Thymus (tissue), 11 donors: Measurements from ENCODE around the gene PARM1. TPM values are rescaled to one million over a fixed set of nuclear protein-coding genes. Genes with fewer than 3 reads are reported as not detected.

ENCODE experiments used
- DNase-seq, 9 donors: peaks; one replicate each; pipeline ENCODE4 v3.0.0-alpha.2; 2013; ENCODE audit warnings: low spot score in 9 of 9, low read depth in 6 of 9, missing footprints in 1 of 9
- H3K27ac ChIP-seq, 2 donors: one replicate each; pipeline ENCODE4 v1.5.1; 2013; ENCODE audit warnings: control low read depth in 1 of 2, low read depth in 1 of 2, low read length in 1 of 2, mild to moderate bottlenecking in 1 of 2, moderate library complexity in 1 of 2
- H3K27me3 ChIP-seq, 2 donors: one replicate each; pipeline ENCODE4 v1.5.1; 2013; ENCODE audit warnings: low read length in 1 of 2; ENCODE audit not compliant: control insufficient read depth in 2 of 2, insufficient read depth in 1 of 2
- H3K36me3 ChIP-seq, 2 donors: one replicate each; pipeline ENCODE4 v1.5.1; 2013; ENCODE audit warnings: low read length in 1 of 2, mild to moderate bottlenecking in 1 of 2, moderate library complexity in 1 of 2; ENCODE audit not compliant: control insufficient read depth in 2 of 2, insufficient read depth in 2 of 2
- H3K4me1 ChIP-seq, 2 donors: one replicate each; pipeline ENCODE4 v1.5.1; 2013; ENCODE audit warnings: low read length in 2 of 2; ENCODE audit not compliant: control insufficient read depth in 2 of 2, insufficient read depth in 2 of 2
- H3K4me3 ChIP-seq, 2 donors: one replicate each; pipeline ENCODE4 v1.5.1; 2013; ENCODE audit warnings: low read length in 2 of 2, control low read depth in 1 of 2, mild to moderate bottlenecking in 1 of 2
- H3K9me3 ChIP-seq, 2 donors: one replicate each; pipeline ENCODE4 v1.5.1; 2013; ENCODE audit warnings: low read length in 1 of 2, mild to moderate bottlenecking in 1 of 2; ENCODE audit not compliant: control insufficient read depth in 2 of 2, insufficient read depth in 1 of 2
- WGBS: extraction: QIAGEN DNeasy Blood & Tissue Kit; methylation state at CpG from one replicate; pipeline ENCODE4 v1.1.7; 2013; 5-methylcytosine and 5-hydroxymethylcytosine counted together
- polyA plus RNA-seq: library from polyadenylated mRNA; stranded (reverse); fragments of 200-250 nt; gene quantifications from one replicate; pipeline ENCODE4 v1.2.3, GENCODE V29; 2013
- total RNA-seq: library from RNA; stranded (reverse); fragments of 120-200 nt; gene quantifications from one replicate; pipeline ENCODE4 v1.2.4, GENCODE V29; 2013
- donor health status: healthy.

The PARM1 gene
- total and polyA plus RNA-seq, 2 donors: 19.9 to 27.2 TPM

DNA sequence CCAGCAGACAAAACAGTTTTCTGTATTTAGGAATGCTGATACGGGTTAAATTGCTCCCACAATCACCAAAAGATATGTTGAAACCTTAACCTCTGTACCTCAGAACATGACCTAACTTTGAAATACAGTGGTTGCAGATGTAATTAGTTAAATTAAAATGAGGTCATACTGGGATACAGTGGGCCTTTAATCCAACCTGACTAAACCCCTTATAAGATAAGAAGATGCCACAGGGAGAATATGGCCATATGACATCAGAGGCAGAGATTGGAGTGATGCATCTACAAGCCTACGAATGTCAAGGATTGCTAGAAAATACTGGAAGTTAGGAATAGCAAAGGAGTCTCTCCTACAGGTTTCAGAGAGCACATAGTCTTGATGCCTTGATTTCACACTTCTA is 32.1 kb upstream of the PARM1 start:
- Histone ChIP-seq H3K36me3 (no peaks in the 10 kb centered on the region), H3K27ac (no peak overlapping the region), H3K27me3 (no peaks in the 10 kb centered on the region), H3K4me3 (no peak overlapping the region), H3K9me3 (no peaks in the 10 kb centered on the region), H3K4me1 (no peaks in the 10 kb centered on the region)
- no peak for DNase-seq
- 92% methylated on average over 2 of the region's 2 CpGs for WGBS

DNA sequence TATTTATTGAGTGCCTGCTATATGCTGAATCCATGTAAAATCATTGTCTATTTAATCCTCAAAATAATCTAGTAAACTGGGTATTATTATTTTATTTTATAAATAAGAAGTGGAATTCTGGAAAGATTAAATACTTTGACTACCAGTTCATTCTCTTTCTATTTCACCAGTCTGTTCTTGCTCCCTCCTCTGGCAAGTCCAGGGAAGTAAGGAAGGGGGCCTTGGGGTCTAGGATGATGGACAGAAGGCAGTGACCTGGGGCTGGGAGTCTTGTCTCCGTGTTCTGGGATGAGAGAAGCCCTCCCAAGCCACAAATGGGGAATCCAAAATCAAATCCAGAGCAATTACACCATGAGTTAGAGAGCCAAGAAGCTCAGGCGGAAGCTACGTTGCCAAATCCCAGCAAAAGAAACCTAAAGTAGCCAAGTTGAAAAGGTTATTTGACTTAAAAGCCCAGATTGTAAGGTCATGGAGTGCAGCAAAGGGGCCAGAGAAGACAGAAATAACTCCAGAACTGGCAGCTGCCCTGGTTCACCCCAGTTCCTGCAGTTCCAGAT is 28.3 kb upstream of the PARM1 start:
- no peaks in the 10 kb centered on the region for H3K27me3 ChIP-seq
- H3K36me3 ChIP-seq: no peaks in the 10 kb centered on the region
- no peak for DNase-seq
- no peaks in the 10 kb centered on the region for H3K4me1 ChIP-seq
- WGBS: 78% methylated on average over 3 of the region's 3 CpGs
- no peaks in the 10 kb centered on the region for H3K9me3 ChIP-seq
- no peak overlapping the region for H3K4me3 ChIP-seq
- H3K27ac ChIP-seq: no peak overlapping the region

DNA sequence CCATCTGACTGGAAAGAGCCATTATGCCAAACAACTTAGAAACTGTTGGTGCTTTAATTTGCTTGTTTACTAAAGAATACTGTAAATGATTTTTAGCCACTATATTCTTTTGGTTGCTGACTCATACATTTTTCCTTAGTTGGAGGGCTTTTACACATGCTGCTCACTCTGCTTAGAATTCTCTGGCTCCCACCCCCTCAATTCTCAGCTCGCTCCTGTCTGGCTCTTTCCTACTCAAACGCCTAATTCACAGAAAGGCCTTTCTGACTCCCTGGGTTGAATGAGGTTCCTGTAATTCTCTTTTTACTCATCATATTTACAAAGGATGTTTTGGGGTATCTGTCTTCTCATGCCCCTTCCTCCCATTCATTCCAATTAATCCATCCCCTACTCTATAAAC is 26.1 kb upstream of the PARM1 start:
- no peaks in the 10 kb centered on the region for H3K4me1 ChIP-seq
- no peaks in the 10 kb centered on the region for H3K36me3 ChIP-seq
- H3K27ac ChIP-seq: no peak overlapping the region
- DNase-seq: no peak
- WGBS: 95% methylated on average over 2 of the region's 2 CpGs
- no peaks in the 10 kb centered on the region for H3K27me3 ChIP-seq
- H3K4me3 ChIP-seq: no peak overlapping the region
- no peaks in the 10 kb centered on the region for H3K9me3 ChIP-seq

DNA sequence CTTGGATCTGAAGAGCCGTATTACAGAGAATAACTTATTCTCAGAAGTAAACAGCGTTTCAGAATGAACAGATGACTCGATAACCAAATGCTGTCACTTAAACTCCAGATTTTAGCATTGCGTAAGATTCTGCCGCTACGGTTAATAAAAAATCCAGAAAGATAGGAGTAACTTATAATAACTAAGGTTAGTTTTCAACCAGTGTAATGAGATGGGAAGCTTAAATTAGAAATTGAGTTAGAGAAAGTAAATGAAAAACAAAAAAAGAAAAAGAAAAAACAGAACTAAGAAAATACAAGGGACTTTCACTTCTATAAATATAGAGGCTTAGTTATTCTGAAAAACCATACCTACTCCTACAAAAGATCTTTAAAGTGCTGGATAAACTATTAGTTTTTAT is 13.1 kb upstream of the PARM1 start:
- H3K27ac ChIP-seq: no peak overlapping the region
- H3K4me1 ChIP-seq: no peaks in the 10 kb centered on the region
- WGBS: 85% methylated on average over 6 of the region's 6 CpGs
- no peaks in the 10 kb centered on the region for H3K27me3 ChIP-seq
- peaks cover 0 to 4% of the 10 kb centered on the region in 2 donors for H3K9me3 ChIP-seq
- DNase-seq: no peak
- H3K4me3 ChIP-seq: no peak overlapping the region
- H3K36me3 ChIP-seq: no peaks in the 10 kb centered on the region

DNA sequence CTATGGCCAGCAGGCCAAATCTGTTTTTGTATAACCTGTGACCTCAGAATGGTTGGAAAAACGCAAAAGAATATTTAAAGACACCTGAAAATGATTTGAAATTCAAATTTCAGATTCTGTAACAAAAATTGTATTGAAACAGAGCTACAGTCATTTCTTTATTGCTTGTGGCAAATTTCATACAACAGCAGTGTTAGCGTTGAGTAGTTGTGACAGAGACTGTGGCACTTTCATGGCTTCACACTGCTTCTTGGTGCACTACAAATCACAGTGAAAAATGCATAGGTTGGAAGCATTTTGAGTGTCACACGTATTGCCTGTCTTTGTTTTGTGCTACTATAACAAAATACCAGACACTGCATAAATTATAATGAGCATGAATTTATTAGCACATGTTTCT is 12.2 kb upstream of the PARM1 start:
- Histone ChIP-seq H3K36me3 (no peaks in the 10 kb centered on the region), H3K4me3 (no peak overlapping the region), H3K27me3 (no peaks in the 10 kb centered on the region), H3K4me1 (no peaks in the 10 kb centered on the region), H3K9me3 (peaks cover 0 to 4% of the 10 kb centered on the region in 2 donors), H3K27ac (no peak overlapping the region)
- 85% methylated on average over 3 of the region's 3 CpGs for WGBS
- DNase-seq: no peak

DNA sequence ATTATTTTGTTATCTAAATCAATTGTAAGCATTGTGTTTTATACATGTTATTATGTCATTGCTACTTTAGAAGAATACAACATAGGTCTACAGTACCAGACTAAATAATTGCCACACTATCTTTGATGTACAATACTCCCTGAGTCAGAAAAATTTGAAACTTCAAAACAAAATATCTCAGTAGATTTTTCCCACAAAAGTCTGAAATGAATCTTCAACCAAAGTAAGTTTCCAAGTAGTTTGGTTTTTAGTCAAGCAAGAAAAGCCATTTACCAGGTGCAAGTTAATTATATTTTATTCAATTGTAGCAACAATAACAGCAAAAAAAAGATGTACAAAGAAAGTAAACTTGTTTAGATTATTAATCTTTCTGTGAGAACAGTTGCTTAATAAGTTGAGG is 11.4 kb upstream of the PARM1 start:
- no peak overlapping the region for H3K27ac ChIP-seq
- DNase-seq: no peak
- no peaks in the 10 kb centered on the region for H3K9me3 ChIP-seq
- no peak overlapping the region for H3K4me3 ChIP-seq
- no peaks in the 10 kb centered on the region for H3K4me1 ChIP-seq
- H3K27me3 ChIP-seq: no peaks in the 10 kb centered on the region
- H3K36me3 ChIP-seq: no peaks in the 10 kb centered on the region

DNA sequence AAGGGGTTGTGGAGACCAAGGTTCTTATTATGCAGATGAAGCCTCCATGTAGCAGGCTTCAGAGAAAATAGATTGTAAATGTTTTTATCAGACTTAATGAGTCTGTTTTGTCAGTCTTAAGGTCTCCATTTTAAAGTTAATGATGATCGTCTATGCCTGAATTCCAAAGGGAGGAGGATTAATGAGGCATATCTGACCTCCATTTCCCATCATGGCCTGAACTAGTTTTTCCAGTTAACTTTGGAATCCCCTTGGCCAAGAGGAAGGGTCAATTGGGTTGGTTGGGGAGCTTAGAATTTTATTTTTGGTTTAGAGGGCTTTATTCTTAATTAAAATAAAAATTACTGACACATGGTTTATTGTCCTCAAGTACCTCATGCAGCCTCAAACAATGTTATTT is 6.9 kb upstream of the PARM1 start:
- Histone ChIP-seq H3K4me1 (no peaks in the 10 kb centered on the region), H3K27me3 (peaks cover 0 to 5% of the 10 kb centered on the region in 2 donors), H3K36me3 (no peaks in the 10 kb centered on the region), H3K4me3 (no peak overlapping the region), H3K9me3 (no peaks in the 10 kb centered on the region), H3K27ac (no peak overlapping the region)
- no peak for DNase-seq
- 96% methylated on average over 1 of the region's 1 CpG for WGBS

DNA sequence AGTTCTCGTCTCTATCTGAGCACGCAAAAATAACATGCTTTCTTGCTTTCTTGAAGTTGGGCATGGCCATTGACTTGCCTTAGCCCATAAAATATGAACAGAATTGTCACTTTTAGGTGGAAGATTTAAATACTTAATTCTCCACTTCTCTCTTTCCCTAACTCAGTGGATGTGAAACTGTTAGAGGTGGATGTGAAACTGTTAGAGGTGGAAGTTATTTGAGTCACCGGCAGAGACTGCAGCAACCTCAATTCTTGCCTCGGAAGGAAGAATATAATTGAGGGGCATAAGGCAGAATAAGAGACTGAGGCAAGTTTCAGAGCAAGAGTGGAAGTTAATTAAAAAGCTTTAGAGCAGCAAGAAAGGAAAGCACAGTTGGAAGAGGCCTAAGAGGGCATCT is 2.8 kb upstream of the PARM1 start:
- Histone ChIP-seq H3K4me1 (peaks cover 3 to 5% of the 10 kb centered on the region in 2 donors), H3K4me3 (no peak overlapping the region), H3K27ac (no peak overlapping the region), H3K36me3 (no peaks in the 10 kb centered on the region), H3K27me3 (peaks cover 26 to 40% of the 10 kb centered on the region in 2 donors), H3K9me3 (peaks cover 0 to 2% of the 10 kb centered on the region in 2 donors)
- DNase-seq: no peak
- WGBS: 95% methylated on average over 4 of the region's 4 CpGs

DNA sequence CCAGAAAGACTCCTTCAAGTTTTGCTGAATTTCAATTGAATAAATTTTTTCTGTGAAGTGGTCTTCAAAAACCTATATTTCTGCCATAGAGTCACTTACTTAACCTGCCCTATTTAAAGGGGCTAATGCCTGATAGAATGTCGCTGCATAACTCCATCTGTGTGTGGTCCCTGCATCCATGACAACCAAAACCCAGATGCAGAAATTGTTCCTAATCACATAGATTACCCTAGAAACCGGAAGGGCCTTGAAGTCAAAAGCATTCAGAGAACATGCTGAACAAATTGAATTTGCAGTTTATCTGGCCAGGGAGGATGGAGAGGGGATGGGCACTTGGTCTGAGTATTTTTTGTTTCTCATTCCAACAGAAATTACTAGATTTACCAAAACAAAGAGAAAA is 1.5 kb upstream of the PARM1 start:
- H3K27ac ChIP-seq: no peak overlapping the region
- WGBS: 92% methylated on average over 2 of the region's 2 CpGs
- peaks cover 0 to 2% of the 10 kb centered on the region in 2 donors for H3K9me3 ChIP-seq
- H3K4me3 ChIP-seq: no peak overlapping the region
- H3K36me3 ChIP-seq: no peaks in the 10 kb centered on the region
- peaks cover 31 to 48% of the 10 kb centered on the region in 2 donors for H3K27me3 ChIP-seq
- DNase-seq: no peak
- peaks cover 3 to 5% of the 10 kb centered on the region in 2 donors for H3K4me1 ChIP-seq

DNA sequence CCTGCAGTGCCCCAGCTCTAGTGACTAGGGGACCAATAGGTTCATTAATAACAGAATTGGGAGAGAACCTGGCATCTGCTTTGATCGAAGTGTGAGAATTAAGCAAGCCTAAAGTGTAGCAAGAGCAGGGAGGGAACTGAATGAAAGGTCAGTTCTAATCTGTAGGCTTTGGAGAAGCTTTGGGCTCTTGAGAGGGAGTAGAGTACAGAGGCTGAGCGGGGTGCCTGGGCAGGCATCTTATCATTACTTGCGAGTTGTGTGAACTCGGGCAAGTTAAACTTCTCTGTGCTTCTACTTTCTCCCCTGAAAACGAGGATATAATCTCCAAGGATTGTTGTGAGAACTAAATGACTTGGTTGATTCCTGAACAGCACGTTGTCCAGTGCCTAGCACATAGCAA is 906 bp upstream of the PARM1 start:
- WGBS: 87% methylated on average over 6 of the region's 6 CpGs
- peaks cover 31 to 51% of the 10 kb centered on the region in 2 donors for H3K27me3 ChIP-seq
- no peak for DNase-seq

More for the DNA sequence above, 906 bp upstream of the PARM1 start:
- Histone ChIP-seq H3K36me3 (no peaks in the 10 kb centered on the region), H3K4me1 (peaks cover 3 to 5% of the 10 kb centered on the region in 2 donors), H3K9me3 (peaks cover 0 to 2% of the 10 kb centered on the region in 2 donors), H3K4me3 (no peak overlapping the region), H3K27ac (no peak overlapping the region)
